ENCODE results near the gene LRRK1. TPM values are rescaled to one million over a fixed set of nuclear protein-coding genes. Genes with fewer than 3 reads are reported as not detected.

LRRK1 gene
- total RNA-seq, 3 donors from 2014 or later (not counting 1 experiment from before 2014, with no cell fraction given): 1.2 to 5.5 (median 3.2) TPM

DNA sequence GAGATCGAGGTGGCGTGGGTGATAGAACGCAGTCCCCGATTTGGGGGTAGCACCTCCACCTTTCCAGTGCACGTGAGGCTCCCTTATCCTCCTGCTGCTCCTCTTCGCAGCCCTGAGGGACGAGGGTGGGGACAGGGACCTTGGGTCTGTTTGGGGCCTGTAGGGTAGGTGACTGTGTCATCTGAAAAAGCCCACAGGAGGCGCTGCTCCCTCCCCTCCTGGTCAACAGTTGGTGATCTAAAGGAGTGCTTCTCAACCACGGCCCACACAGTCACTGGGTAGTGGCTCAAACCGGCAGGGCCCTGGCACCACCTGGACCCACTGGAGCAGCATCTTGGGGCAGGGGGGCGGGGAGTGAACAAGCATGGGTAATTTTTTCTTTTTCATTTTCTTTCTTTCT, 7.1 kb downstream of the LRRK1 start:
- TF ChIP-seq, protein P1, sequence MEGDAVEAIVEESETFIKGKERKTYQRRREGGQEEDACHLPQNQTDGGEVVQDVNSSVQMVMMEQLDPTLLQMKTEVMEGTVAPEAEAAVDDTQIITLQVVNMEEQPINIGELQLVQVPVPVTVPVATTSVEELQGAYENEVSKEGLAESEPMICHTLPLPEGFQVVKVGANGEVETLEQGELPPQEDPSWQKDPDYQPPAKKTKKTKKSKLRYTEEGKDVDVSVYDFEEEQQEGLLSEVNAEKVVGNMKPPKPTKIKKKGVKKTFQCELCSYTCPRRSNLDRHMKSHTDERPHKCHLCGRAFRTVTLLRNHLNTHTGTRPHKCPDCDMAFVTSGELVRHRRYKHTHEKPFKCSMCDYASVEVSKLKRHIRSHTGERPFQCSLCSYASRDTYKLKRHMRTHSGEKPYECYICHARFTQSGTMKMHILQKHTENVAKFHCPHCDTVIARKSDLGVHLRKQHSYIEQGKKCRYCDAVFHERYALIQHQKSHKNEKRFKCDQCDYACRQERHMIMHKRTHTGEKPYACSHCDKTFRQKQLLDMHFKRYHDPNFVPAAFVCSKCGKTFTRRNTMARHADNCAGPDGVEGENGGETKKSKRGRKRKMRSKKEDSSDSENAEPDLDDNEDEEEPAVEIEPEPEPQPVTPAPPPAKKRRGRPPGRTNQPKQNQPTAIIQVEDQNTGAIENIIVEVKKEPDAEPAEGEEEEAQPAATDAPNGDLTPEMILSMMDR (IDR thresholded peaks at IDR 0.05): no peak
- H3K36me3 ChIP-seq (ENCODE audit: control insufficient read depth, insufficient read depth, low read length): no peaks in the 10 kb centered on the region
- peaks cover 17 to 28% of the 10 kb centered on the region in 2 donors for H3K27me3 Mint-ChIP-seq (ENCODE audit: low read depth in 2 of 2)
- intact Hi-C loops (cut with micrococcal nuclease): no loop called here
- no peak overlapping the region for H3K4me3 ChIP-seq (ENCODE audit: low read length)
- ATAC-seq (no peak), DNase-seq (no peak)
- H3K9me3 Mint-ChIP-seq: no peaks in the 10 kb centered on the region
- H3K36me3 Mint-ChIP-seq: no peaks in the 10 kb centered on the region
- H3K9me3 ChIP-seq (ENCODE audit: control insufficient read depth, insufficient read depth, low read length): no peaks in the 10 kb centered on the region
- H3K27ac Mint-ChIP-seq: no peak overlapping the region
- peaks cover 5% of the 10 kb centered on the region for H3K4me1 ChIP-seq (ENCODE audit: control insufficient read depth, insufficient read depth, low read length)
- no peak overlapping the region for H3K4me3 Mint-ChIP-seq
- H3K27ac ChIP-seq (ENCODE audit: low read length): no peak overlapping the region
- peaks cover 0 to 7% of the 10 kb centered on the region in 2 donors for H3K4me1 Mint-ChIP-seq
- WGBS (ENCODE audit: insufficient coverage): 86% methylated on average over 10 of the region's 11 CpGs
- H3K27me3 ChIP-seq (ENCODE audit: control insufficient read depth, insufficient read depth, low read length): peaks cover 3% of the 10 kb centered on the region

DNA sequence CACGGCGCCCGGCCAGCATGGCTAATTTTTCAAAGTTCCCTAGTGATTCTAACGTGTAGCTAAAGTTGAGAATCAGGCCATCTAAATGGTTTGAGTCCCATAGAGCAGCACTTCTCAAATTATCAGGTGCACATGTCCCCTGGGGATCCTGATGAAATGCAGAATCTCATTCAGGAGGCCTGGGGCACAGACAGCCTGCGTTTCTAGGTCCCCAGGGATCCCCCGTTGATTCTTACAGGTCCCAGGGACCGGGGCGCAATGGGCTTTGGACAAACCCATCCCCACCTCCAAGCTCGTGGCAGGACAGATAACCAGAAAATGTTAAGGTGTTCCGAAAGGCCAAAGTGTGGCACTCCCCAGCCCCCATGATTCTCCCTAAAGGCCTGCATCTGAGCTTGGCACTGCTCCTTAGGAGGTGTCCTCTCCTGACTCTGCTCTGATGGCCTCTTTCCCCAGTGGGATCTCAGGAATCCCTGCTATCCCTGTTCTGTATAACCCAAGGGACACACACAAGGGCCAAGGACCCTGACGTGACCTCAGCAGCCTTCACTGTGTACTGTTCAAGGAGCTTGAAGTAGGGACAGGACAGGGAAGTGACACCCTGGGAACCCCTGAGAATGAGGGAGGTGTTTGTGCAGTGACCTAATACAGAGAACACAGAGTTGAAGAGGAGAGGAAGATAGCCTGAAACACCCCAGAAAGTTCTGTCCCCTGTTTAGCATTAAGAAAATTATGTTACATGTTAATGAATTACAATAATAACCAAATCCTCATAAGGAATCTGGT, 8.0 kb downstream of the LRRK1 start:
- peaks cover 3% of the 10 kb centered on the region for H3K27me3 ChIP-seq (ENCODE audit: control insufficient read depth, insufficient read depth, low read length)
- H3K4me3 ChIP-seq (ENCODE audit: low read length): no peak overlapping the region
- Mint-ChIP-seq H3K27me3 (ENCODE audit: low read depth in 2 of 2) (peaks cover 10 to 19% of the 10 kb centered on the region in 2 donors), H3K27ac (no peak overlapping the region), H3K9me3 (no peaks in the 10 kb centered on the region), H3K4me3 (no peak overlapping the region), H3K4me1 (peaks cover 0 to 7% of the 10 kb centered on the region in 2 donors), H3K36me3 (no peaks in the 10 kb centered on the region)
- DNase-seq (no peak), ATAC-seq (no peak)
- H3K27ac ChIP-seq (ENCODE audit: low read length): peak overlapping the region; percentile 54
- TF ChIP-seq, protein P1 (IDR thresholded peaks at IDR 0.05): no peak
- H3K9me3 ChIP-seq (ENCODE audit: control insufficient read depth, insufficient read depth, low read length): no peaks in the 10 kb centered on the region
- peaks cover 9% of the 10 kb centered on the region for H3K4me1 ChIP-seq (ENCODE audit: control insufficient read depth, insufficient read depth, low read length)
- 70% methylated on average over 11 of the region's 11 CpGs for WGBS (ENCODE audit: insufficient coverage)
- intact Hi-C loops (cut with micrococcal nuclease): no loop called here
- H3K36me3 ChIP-seq (ENCODE audit: control insufficient read depth, insufficient read depth, low read length): no peaks in the 10 kb centered on the region

DNA sequence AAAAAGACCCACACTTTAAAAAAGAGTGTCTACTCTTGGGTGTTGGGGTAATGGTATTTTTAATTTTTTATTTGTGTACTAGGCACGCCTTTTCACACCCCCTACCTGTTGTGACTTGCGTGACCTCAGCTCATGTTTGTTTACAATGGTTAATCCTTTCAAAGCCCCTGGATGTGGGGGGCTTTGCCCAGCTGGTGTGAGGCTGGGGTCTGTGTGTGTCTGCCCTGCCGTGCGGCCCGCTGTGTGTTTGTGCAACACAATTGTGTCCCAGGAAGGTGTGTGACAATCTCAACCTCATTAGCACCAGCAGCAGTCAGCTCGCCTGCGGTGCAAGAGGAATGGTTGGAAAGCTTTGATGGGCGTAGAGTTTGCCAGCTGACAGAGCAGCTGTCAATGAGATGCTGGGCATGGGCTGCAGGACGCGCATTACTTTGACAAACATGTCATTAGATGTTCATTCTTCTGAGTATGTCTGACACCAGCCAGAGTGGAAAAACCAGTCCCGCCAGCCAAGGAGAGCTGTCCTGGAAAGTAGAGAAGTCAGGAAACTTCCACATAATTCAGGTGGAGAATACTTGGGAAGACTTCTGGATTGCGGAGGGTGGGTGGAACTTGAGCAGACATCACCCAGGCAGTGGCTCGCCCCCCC, 9.6 kb downstream of the LRRK1 start:
- H3K4me1 Mint-ChIP-seq: no peaks in the 10 kb centered on the region
- Histone ChIP-seq H3K27ac (ENCODE audit: low read length) (no peak overlapping the region), H3K4me1 (ENCODE audit: control insufficient read depth, insufficient read depth, low read length) (peaks cover 4% of the 10 kb centered on the region), H3K27me3 (ENCODE audit: control insufficient read depth, insufficient read depth, low read length) (no peaks in the 10 kb centered on the region), H3K9me3 (ENCODE audit: control insufficient read depth, insufficient read depth, low read length) (no peaks in the 10 kb centered on the region), H3K4me3 (ENCODE audit: low read length) (no peak overlapping the region), H3K36me3 (ENCODE audit: control insufficient read depth, insufficient read depth, low read length) (no peaks in the 10 kb centered on the region)
- ATAC-seq (no peak), DNase-seq (no peak)
- H3K9me3 Mint-ChIP-seq: no peaks in the 10 kb centered on the region
- 88% methylated on average over 10 of the region's 13 CpGs for WGBS (ENCODE audit: insufficient coverage)
- no peak overlapping the region for H3K27ac Mint-ChIP-seq
- TF ChIP-seq, protein P1 (IDR thresholded peaks at IDR 0.05): no peak
- no peak overlapping the region for H3K4me3 Mint-ChIP-seq
- H3K36me3 Mint-ChIP-seq: no peaks in the 10 kb centered on the region
- H3K27me3 Mint-ChIP-seq (ENCODE audit: low read depth in 2 of 2): peaks cover 4 to 10% of the 10 kb centered on the region in 2 donors
- intact Hi-C loops (cut with micrococcal nuclease): no loop called here

Data from natural killer cell (primary cell).